ENCODE data around the gene PIP4P1. TPM values are rescaled to one million over a fixed set of nuclear protein-coding genes. Genes with fewer than 3 reads are reported as not detected.
A peak's percentile ranks its signal among the peaks of the same experiment; 100 is the strongest.

Gene PIP4P1
- total and polyA plus RNA-seq, 2 donors from 2014 or later = 33.3 to 35.7 TPM

- no peak overlapping the region for H3K27ac ChIP-seq (ENCODE audit: low read depth in 2 of 2, low read length in 2 of 2)
- no peak for FAIRE-seq
- peak; percentile 6 for TF ChIP-seq CTCF (IDR thresholded peaks at IDR 0.05; ENCODE audit: borderline replicate concordance, extremely low read depth, insufficient read depth)
- H3K4me1 ChIP-seq (ENCODE audit: control insufficient read depth in 2 of 3, insufficient read depth in 2 of 3, low read depth in 1 of 3, low read length in 3 of 3) = no peaks in the 10 kb centered on the region
- no peak for DNase-seq
- intact Hi-C loops (cut with DNase I) = no loop called here
- H3K9me3 ChIP-seq (ENCODE audit: control insufficient read depth in 2 of 3, insufficient read depth in 1 of 3, low read length in 3 of 3) = no peaks in the 10 kb centered on the region
- no peak overlapping the region for H3K9ac ChIP-seq (ENCODE audit: low read length in 3 of 3)
- H3K4me3 ChIP-seq (ENCODE audit: low read length in 3 of 3) = no peak overlapping the region
- H3K36me3 ChIP-seq (ENCODE audit: control insufficient read depth in 2 of 3, insufficient read depth in 3 of 3, low read length in 3 of 3) = no peaks in the 10 kb centered on the region
- no peaks in the 10 kb centered on the region for H3K27me3 ChIP-seq (ENCODE audit: control insufficient read depth, insufficient read depth, low read length)
These were observed 26.1 kb upstream of the PIP4P1 start for GRCh38 chr14:20487396-20487725.

- Histone ChIP-seq H3K27me3 (ENCODE audit: control insufficient read depth, insufficient read depth, low read length) (no peaks in the 10 kb centered on the region), H3K27ac (ENCODE audit: low read depth in 2 of 2, low read length in 2 of 2) (no peak overlapping the region), H3K36me3 (ENCODE audit: control insufficient read depth in 2 of 3, insufficient read depth in 3 of 3, low read length in 3 of 3) (no peaks in the 10 kb centered on the region), H3K4me3 (ENCODE audit: low read length in 3 of 3) (no peak overlapping the region), H3K9me3 (ENCODE audit: control insufficient read depth in 2 of 3, insufficient read depth in 1 of 3, low read length in 3 of 3) (no peaks in the 10 kb centered on the region), H3K9ac (ENCODE audit: low read length in 3 of 3) (no peak overlapping the region), H3K4me1 (ENCODE audit: control insufficient read depth in 2 of 3, insufficient read depth in 2 of 3, low read depth in 1 of 3, low read length in 3 of 3) (no peaks in the 10 kb centered on the region)
- no peak for FAIRE-seq
- TF ChIP-seq CTCF (IDR thresholded peaks at IDR 0.05; ENCODE audit: borderline replicate concordance, extremely low read depth, insufficient read depth) = no peak
- intact Hi-C loops (cut with DNase I) = no loop called here
- DNase-seq = no peak
These were observed 25.6 kb upstream of the PIP4P1 start for GRCh38 chr14:20486684-20487395.

- FAIRE-seq (no peak), DNase-seq (no peak)
- Histone ChIP-seq H3K9ac (ENCODE audit: low read length in 3 of 3) (no peak overlapping the region), H3K27me3 (ENCODE audit: control insufficient read depth, insufficient read depth, low read length) (no peaks in the 10 kb centered on the region), H3K4me1 (ENCODE audit: control insufficient read depth in 2 of 3, insufficient read depth in 2 of 3, low read depth in 1 of 3, low read length in 3 of 3) (no peaks in the 10 kb centered on the region), H3K9me3 (ENCODE audit: control insufficient read depth in 2 of 3, insufficient read depth in 1 of 3, low read length in 3 of 3) (no peaks in the 10 kb centered on the region), H3K36me3 (ENCODE audit: control insufficient read depth in 2 of 3, insufficient read depth in 3 of 3, low read length in 3 of 3) (no peaks in the 10 kb centered on the region), H3K27ac (ENCODE audit: low read depth in 2 of 2, low read length in 2 of 2) (no peak overlapping the region), H3K4me3 (ENCODE audit: low read length in 3 of 3) (no peak overlapping the region)
- TF ChIP-seq CTCF (IDR thresholded peaks at IDR 0.05; ENCODE audit: borderline replicate concordance, extremely low read depth, insufficient read depth) = no peak
- intact Hi-C loops (cut with DNase I) = no loop called here
These were observed 24.7 kb upstream of the PIP4P1 start for GRCh38 chr14:20485900-20486299.

GRCh38 chr14:20482382-20482781, 21.1 kb upstream of the PIP4P1 start:
- H3K27ac ChIP-seq (ENCODE audit: low read depth in 2 of 2, low read length in 2 of 2) = no peak overlapping the region
- FAIRE-seq (no peak), DNase-seq (no peak)
- H3K4me3 ChIP-seq (ENCODE audit: low read length in 3 of 3) = no peak overlapping the region
- no peak overlapping the region for H3K9ac ChIP-seq (ENCODE audit: low read length in 3 of 3)
- H3K4me1 ChIP-seq (ENCODE audit: control insufficient read depth in 2 of 3, insufficient read depth in 2 of 3, low read depth in 1 of 3, low read length in 3 of 3) = peaks cover 0 to 3% (median 0%) of the 10 kb centered on the region in 3 donors
- H3K27me3 ChIP-seq (ENCODE audit: control insufficient read depth, insufficient read depth, low read length) = no peaks in the 10 kb centered on the region
- peaks cover 0 to 9% (median 6%) of the 10 kb centered on the region in 3 donors for H3K36me3 ChIP-seq (ENCODE audit: control insufficient read depth in 2 of 3, insufficient read depth in 3 of 3, low read length in 3 of 3)
- intact Hi-C loops (cut with DNase I) = no loop called here
- no peak for TF ChIP-seq CTCF (IDR thresholded peaks at IDR 0.05; ENCODE audit: borderline replicate concordance, extremely low read depth, insufficient read depth)
- H3K9me3 ChIP-seq (ENCODE audit: control insufficient read depth in 2 of 3, insufficient read depth in 1 of 3, low read length in 3 of 3) = no peaks in the 10 kb centered on the region

All from kidney (tissue), 14 donors.